Hepatocyte (in vitro differentiated cells): ENCODE measurements around the gene HECTD4. TPM values are rescaled to one million over a fixed set of nuclear protein-coding genes. Genes with fewer than 3 reads are reported as not detected.

Source experiments
- DNase-seq: peaks from one replicate; pipeline ENCODE4 v3.0.0-alpha.2; 2016; ENCODE audit warnings: low spot score
- H2AFZ ChIP-seq: fragments of 200-600 bp; sonication (generic); 2 replicates; pipeline ENCODE4 v1.6.0; 2016; ENCODE audit warnings: antibody characterized with exemption, mild to moderate bottlenecking
- H3K27ac ChIP-seq: fragments of 200-600 bp; sonication (generic); 2 replicates; pipeline ENCODE4 v1.5.1; 2016; ENCODE audit warnings: mild to moderate bottlenecking
- H3K27me3 ChIP-seq: fragments of 200-600 bp; sonication (generic); 2 replicates; pipeline ENCODE4 v1.6.1; 2016
- H3K36me3 ChIP-seq: fragments of 200-600 bp; sonication (generic); replicated peaks from 2 replicates; pipeline ENCODE4 v1.5.1; 2016; ENCODE audit warnings: low read depth; ENCODE audit not compliant: insufficient read depth
- H3K4me1 ChIP-seq: fragments of 200-600 bp; sonication (generic); 2 replicates; pipeline ENCODE4 v1.5.1; 2016; ENCODE audit warnings: mild to moderate bottlenecking, moderate library complexity; ENCODE audit not compliant: insufficient read depth
- H3K4me2 ChIP-seq: fragments of 200-600 bp; sonication (generic); 2 replicates; pipeline ENCODE4 v1.6.0; 2016
- H3K4me3 ChIP-seq: fragments of 200-600 bp; sonication (generic); 2 replicates; pipeline ENCODE4 v1.5.1; 2016; ENCODE audit warnings: mild to moderate bottlenecking
- H3K79me2 ChIP-seq: fragments of 200-600 bp; sonication (generic); 2 replicates; pipeline ENCODE4 v1.6.0; 2017; ENCODE audit warnings: mild to moderate bottlenecking
- H3K9me2 ChIP-seq: fragments of 200-600 bp; sonication (generic); replicated peaks from 2 replicates; pipeline ENCODE4 v1.6.0; 2017; ENCODE audit warnings: mild to moderate bottlenecking; ENCODE audit not compliant: insufficient read depth
- H3K9me3 ChIP-seq: fragments of 200-600 bp; sonication (generic); 2 replicates; pipeline ENCODE4 v1.5.1; 2016; ENCODE audit warnings: low read depth, mild to moderate bottlenecking
- H4K20me1 ChIP-seq: fragments of 200-600 bp; sonication (generic); 2 replicates; pipeline ENCODE4 v1.6.0; 2016; ENCODE audit warnings: mild to moderate bottlenecking; ENCODE audit not compliant: insufficient read depth, poor library complexity, severe bottlenecking
- EZH2 ChIP-seq: fragments of 200-600 bp; sonication (generic); IDR thresholded peaks from 2 replicates; pipeline ENCODE4 v1.6.1; 2016; ENCODE audit warnings: antibody characterized with exemption, mild to moderate bottlenecking, borderline replicate concordance
- EZH2phosphoT487 ChIP-seq: fragments of 200-600 bp; sonication (generic); IDR thresholded peaks from one replicate; pipeline ENCODE4 v1.6.1; 2018; ENCODE audit warnings: antibody characterized with exemption, mild to moderate bottlenecking, low read depth, moderate library complexity; ENCODE audit not compliant: unreplicated experiment, severe bottlenecking
- WGBS: methylation state at CpG from one replicate; pipeline ENCODE4 v1.1.6; 2016; ENCODE audit warnings: low lambda C conversion rate; ENCODE audit errors: missing lambda C conversion rate; 5-methylcytosine and 5-hydroxymethylcytosine counted together
- polyA plus RNA-seq: library from polyadenylated mRNA; unstranded; fragments of >200 nt; fragmentation: Nextera tagmentation; extraction: Ambion mirVana; gene quantifications from 2 replicates; pipeline ENCODE4 v1.2.1, GENCODE V29; 2016
- total RNA-seq: library from RNA; depleted of rRNA; stranded (reverse); fragments of >200 nt; gene quantifications from 2 replicates; pipeline ENCODE4 v1.2.3, GENCODE V29; 2014
- TF ChIP-seq, protein P1 (sequence below): fragments of 200-600 bp; sonication (generic); IDR thresholded peaks from 2 replicates; pipeline ENCODE4 v1.5.1; 2016; ENCODE audit warnings: antibody characterized with exemption, mild to moderate bottlenecking; ENCODE audit not compliant: poor library complexity

The HECTD4 gene
- total and polyA plus RNA-seq, 2 experiments from 2014 or later: 22.7 to 27.1 TPM

- H3K9me3 ChIP-seq: no peaks in the 10 kb centered on the region
- no peaks in the 10 kb centered on the region for H3K4me1 ChIP-seq
- H3K79me2 ChIP-seq: no peaks in the 10 kb centered on the region
- no peaks in the 10 kb centered on the region for H4K20me1 ChIP-seq
- 97% methylated on average over 13 of the region's 13 CpGs for WGBS
- no peaks in the 10 kb centered on the region for H3K36me3 ChIP-seq
- H3K4me2 ChIP-seq: no peak overlapping the region
- H2AFZ ChIP-seq: no peak overlapping the region
- H3K9me2 ChIP-seq: no peaks in the 10 kb centered on the region
- no peak for DNase-seq
- H3K27ac ChIP-seq: no peak overlapping the region
- no peaks in the 10 kb centered on the region for H3K27me3 ChIP-seq
- no peak overlapping the region for H3K4me3 ChIP-seq
- TF ChIP-seq EZH2phosphoT487 (no peak), EZH2 (no peak)
- TF ChIP-seq, protein P1, sequence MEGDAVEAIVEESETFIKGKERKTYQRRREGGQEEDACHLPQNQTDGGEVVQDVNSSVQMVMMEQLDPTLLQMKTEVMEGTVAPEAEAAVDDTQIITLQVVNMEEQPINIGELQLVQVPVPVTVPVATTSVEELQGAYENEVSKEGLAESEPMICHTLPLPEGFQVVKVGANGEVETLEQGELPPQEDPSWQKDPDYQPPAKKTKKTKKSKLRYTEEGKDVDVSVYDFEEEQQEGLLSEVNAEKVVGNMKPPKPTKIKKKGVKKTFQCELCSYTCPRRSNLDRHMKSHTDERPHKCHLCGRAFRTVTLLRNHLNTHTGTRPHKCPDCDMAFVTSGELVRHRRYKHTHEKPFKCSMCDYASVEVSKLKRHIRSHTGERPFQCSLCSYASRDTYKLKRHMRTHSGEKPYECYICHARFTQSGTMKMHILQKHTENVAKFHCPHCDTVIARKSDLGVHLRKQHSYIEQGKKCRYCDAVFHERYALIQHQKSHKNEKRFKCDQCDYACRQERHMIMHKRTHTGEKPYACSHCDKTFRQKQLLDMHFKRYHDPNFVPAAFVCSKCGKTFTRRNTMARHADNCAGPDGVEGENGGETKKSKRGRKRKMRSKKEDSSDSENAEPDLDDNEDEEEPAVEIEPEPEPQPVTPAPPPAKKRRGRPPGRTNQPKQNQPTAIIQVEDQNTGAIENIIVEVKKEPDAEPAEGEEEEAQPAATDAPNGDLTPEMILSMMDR: no peak
Observed at GRCh38 chr12:112192475-112192874, 189.8 kb downstream of the HECTD4 start.

- Histone ChIP-seq H2AFZ (no peak overlapping the region), H3K79me2 (no peaks in the 10 kb centered on the region), H3K27ac (no peak overlapping the region), H3K4me3 (no peak overlapping the region), H3K36me3 (no peaks in the 10 kb centered on the region), H3K4me2 (no peak overlapping the region), H4K20me1 (no peaks in the 10 kb centered on the region), H3K27me3 (no peaks in the 10 kb centered on the region), H3K9me3 (no peaks in the 10 kb centered on the region), H3K4me1 (no peaks in the 10 kb centered on the region), H3K9me2 (no peaks in the 10 kb centered on the region)
- 72% methylated on average over 4 of the region's 4 CpGs for WGBS
- no peak for DNase-seq
- TF ChIP-seq, protein P1: no peak
- no peak for TF ChIP-seq EZH2
- no peak for TF ChIP-seq EZH2phosphoT487
Observed at GRCh38 chr12:112191840-112192321, 190.3 kb downstream of the HECTD4 start.

- H3K4me3 ChIP-seq: no peak overlapping the region
- H3K36me3 ChIP-seq: no peaks in the 10 kb centered on the region
- H3K4me2 ChIP-seq: no peak overlapping the region
- H3K9me2 ChIP-seq: no peaks in the 10 kb centered on the region
- H3K79me2 ChIP-seq: no peaks in the 10 kb centered on the region
- no peaks in the 10 kb centered on the region for H4K20me1 ChIP-seq
- H3K4me1 ChIP-seq: no peaks in the 10 kb centered on the region
- H3K9me3 ChIP-seq: no peaks in the 10 kb centered on the region
- no peak for DNase-seq
- TF ChIP-seq EZH2: no peak
- TF ChIP-seq, protein P1: no peak
- no peak for TF ChIP-seq EZH2phosphoT487
- no peak overlapping the region for H2AFZ ChIP-seq
- no peak overlapping the region for H3K27ac ChIP-seq
- WGBS: 83% methylated on average over 2 of the region's 2 CpGs
- H3K27me3 ChIP-seq: no peaks in the 10 kb centered on the region
Observed at GRCh38 chr12:112191201-112191600, 191.0 kb downstream of the HECTD4 start.
